WTC11 (cell line): ENCODE data around the gene BAIAP2.

Source experiments
- ATF1 ChIP-seq: sonication (generic); formaldehyde crosslinking; IDR thresholded peaks from 2 replicates; pipeline ENCODE4 v1.8.1; 2023; ENCODE audit warnings: mild to moderate bottlenecking, moderate library complexity, missing genetic modification reagents
- FOXP1 ChIP-seq: sonication (generic); formaldehyde crosslinking; IDR thresholded peaks from 2 replicates; pipeline ENCODE4 v1.8.0; 2022; ENCODE audit warnings: missing genetic modification reagents, mild to moderate bottlenecking, moderate library complexity, borderline replicate concordance
- NR2C2 ChIP-seq: sonication (generic); formaldehyde crosslinking; IDR thresholded peaks from 2 replicates; pipeline ENCODE4 v1.8.0; 2022; ENCODE audit warnings: mild to moderate bottlenecking, missing genetic modification reagents
- TCF7 ChIP-seq: sonication (generic); formaldehyde crosslinking; IDR thresholded peaks from 2 replicates; pipeline ENCODE4 v1.8.0; 2022; ENCODE audit warnings: mild to moderate bottlenecking, low read depth, missing genetic modification reagents, moderate library complexity
- ZBTB21 ChIP-seq: sonication (generic); formaldehyde crosslinking; IDR thresholded peaks from 2 replicates; pipeline ENCODE4 v1.8.1; 2023; ENCODE audit warnings: mild to moderate bottlenecking, missing genetic modification reagents, borderline replicate concordance
- ZNF138 ChIP-seq: sonication (generic); formaldehyde crosslinking; conservative IDR thresholded peaks from 2 replicates; pipeline ENCODE4 v1.8.1; 2022; ENCODE audit warnings: mild to moderate bottlenecking, moderate library complexity, missing genetic modification reagents
- TF ChIP-seq, protein P1 (sequence below): fragments of 200-600 bp; IDR thresholded peaks from 2 replicates; pipeline ENCODE4 v1.8.0; 2022; ENCODE audit warnings: antibody characterized with exemption
- TF ChIP-seq, protein P2 (sequence below): sonication (generic); formaldehyde crosslinking; conservative IDR thresholded peaks from 2 replicates; pipeline ENCODE4 v1.8.1; 2022; ENCODE audit warnings: mild to moderate bottlenecking, missing genetic modification reagents
- TF ChIP-seq, protein P3 (sequence below): sonication (generic); formaldehyde crosslinking; IDR thresholded peaks from 2 replicates; pipeline ENCODE4 v1.8.1; 2022; ENCODE audit warnings: mild to moderate bottlenecking, moderate library complexity, missing genetic modification reagents
- TF ChIP-seq, protein P4 (sequence below): fragments of 250-450 bp; sonication (Bioruptor Pico); IDR thresholded peaks from 2 replicates; pipeline ENCODE4 v1.9.0; 2021; ENCODE audit warnings: mild to moderate bottlenecking
- TF ChIP-seq, protein P5 (sequence below): sonication (generic); formaldehyde crosslinking; IDR thresholded peaks from 2 replicates; pipeline ENCODE4 v1.8.0; 2023; ENCODE audit warnings: mild to moderate bottlenecking, missing genetic modification reagents
- TF ChIP-seq, protein P6 (sequence below): fragments of 250-450 bp; sonication (Bioruptor Pico); IDR thresholded peaks from 2 replicates; pipeline ENCODE4 v1.9.0; 2021; ENCODE audit warnings: mild to moderate bottlenecking
- TF ChIP-seq, protein P7 (sequence below): sonication (generic); formaldehyde crosslinking; IDR thresholded peaks from 2 replicates; pipeline ENCODE4 v1.8.0; 2022; ENCODE audit warnings: mild to moderate bottlenecking, missing genetic modification reagents

DNA sequence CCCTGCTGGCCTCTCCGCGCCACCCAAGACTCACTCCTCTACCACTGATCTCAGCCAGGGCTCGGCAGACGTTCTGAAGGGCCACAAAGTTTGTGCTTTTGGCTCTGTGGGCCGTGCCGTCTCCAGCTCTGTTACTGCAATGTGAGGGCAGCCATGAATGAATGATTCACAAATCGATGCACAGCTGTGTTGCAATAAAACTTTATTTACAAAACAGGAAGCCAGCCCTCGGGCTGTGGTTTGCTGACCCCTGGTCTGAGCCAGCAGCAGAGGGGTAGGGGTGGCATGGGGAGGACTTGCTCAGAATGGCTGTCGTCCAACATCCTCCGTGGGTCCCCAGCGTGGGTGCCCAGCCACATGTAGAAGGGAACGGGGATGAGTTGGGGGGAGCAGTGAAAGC, 67.4 kb downstream of the BAIAP2 start:
- TF ChIP-seq, protein P1, sequence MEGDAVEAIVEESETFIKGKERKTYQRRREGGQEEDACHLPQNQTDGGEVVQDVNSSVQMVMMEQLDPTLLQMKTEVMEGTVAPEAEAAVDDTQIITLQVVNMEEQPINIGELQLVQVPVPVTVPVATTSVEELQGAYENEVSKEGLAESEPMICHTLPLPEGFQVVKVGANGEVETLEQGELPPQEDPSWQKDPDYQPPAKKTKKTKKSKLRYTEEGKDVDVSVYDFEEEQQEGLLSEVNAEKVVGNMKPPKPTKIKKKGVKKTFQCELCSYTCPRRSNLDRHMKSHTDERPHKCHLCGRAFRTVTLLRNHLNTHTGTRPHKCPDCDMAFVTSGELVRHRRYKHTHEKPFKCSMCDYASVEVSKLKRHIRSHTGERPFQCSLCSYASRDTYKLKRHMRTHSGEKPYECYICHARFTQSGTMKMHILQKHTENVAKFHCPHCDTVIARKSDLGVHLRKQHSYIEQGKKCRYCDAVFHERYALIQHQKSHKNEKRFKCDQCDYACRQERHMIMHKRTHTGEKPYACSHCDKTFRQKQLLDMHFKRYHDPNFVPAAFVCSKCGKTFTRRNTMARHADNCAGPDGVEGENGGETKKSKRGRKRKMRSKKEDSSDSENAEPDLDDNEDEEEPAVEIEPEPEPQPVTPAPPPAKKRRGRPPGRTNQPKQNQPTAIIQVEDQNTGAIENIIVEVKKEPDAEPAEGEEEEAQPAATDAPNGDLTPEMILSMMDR: no peak
- TF ChIP-seq, protein P2, sequence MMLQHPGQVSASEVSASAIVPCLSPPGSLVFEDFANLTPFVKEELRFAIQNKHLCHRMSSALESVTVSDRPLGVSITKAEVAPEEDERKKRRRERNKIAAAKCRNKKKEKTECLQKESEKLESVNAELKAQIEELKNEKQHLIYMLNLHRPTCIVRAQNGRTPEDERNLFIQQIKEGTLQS (CRISPR knock-in tag): no peak
- TF ChIP-seq, protein P3, sequence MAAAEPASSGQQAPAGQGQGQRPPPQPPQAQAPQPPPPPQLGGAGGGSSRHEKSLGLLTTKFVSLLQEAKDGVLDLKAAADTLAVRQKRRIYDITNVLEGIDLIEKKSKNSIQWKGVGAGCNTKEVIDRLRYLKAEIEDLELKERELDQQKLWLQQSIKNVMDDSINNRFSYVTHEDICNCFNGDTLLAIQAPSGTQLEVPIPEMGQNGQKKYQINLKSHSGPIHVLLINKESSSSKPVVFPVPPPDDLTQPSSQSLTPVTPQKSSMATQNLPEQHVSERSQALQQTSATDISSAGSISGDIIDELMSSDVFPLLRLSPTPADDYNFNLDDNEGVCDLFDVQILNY (CRISPR knock-in tag): no peak
- TF ChIP-seq, protein P4, sequence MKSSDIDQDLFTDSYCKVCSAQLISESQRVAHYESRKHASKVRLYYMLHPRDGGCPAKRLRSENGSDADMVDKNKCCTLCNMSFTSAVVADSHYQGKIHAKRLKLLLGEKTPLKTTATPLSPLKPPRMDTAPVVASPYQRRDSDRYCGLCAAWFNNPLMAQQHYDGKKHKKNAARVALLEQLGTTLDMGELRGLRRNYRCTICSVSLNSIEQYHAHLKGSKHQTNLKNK (CRISPR knock-in tag): no peak
- TF ChIP-seq ZNF138: no peak
- no peak for TF ChIP-seq ATF1
- no peak for TF ChIP-seq ZBTB21 (CRISPR knock-in tag)
- TF ChIP-seq, protein P5, sequence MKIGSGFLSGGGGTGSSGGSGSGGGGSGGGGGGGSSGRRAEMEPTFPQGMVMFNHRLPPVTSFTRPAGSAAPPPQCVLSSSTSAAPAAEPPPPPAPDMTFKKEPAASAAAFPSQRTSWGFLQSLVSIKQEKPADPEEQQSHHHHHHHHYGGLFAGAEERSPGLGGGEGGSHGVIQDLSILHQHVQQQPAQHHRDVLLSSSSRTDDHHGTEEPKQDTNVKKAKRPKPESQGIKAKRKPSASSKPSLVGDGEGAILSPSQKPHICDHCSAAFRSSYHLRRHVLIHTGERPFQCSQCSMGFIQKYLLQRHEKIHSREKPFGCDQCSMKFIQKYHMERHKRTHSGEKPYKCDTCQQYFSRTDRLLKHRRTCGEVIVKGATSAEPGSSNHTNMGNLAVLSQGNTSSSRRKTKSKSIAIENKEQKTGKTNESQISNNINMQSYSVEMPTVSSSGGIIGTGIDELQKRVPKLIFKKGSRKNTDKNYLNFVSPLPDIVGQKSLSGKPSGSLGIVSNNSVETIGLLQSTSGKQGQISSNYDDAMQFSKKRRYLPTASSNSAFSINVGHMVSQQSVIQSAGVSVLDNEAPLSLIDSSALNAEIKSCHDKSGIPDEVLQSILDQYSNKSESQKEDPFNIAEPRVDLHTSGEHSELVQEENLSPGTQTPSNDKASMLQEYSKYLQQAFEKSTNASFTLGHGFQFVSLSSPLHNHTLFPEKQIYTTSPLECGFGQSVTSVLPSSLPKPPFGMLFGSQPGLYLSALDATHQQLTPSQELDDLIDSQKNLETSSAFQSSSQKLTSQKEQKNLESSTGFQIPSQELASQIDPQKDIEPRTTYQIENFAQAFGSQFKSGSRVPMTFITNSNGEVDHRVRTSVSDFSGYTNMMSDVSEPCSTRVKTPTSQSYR (CRISPR knock-in tag): no peak
- TF ChIP-seq, protein P6, sequence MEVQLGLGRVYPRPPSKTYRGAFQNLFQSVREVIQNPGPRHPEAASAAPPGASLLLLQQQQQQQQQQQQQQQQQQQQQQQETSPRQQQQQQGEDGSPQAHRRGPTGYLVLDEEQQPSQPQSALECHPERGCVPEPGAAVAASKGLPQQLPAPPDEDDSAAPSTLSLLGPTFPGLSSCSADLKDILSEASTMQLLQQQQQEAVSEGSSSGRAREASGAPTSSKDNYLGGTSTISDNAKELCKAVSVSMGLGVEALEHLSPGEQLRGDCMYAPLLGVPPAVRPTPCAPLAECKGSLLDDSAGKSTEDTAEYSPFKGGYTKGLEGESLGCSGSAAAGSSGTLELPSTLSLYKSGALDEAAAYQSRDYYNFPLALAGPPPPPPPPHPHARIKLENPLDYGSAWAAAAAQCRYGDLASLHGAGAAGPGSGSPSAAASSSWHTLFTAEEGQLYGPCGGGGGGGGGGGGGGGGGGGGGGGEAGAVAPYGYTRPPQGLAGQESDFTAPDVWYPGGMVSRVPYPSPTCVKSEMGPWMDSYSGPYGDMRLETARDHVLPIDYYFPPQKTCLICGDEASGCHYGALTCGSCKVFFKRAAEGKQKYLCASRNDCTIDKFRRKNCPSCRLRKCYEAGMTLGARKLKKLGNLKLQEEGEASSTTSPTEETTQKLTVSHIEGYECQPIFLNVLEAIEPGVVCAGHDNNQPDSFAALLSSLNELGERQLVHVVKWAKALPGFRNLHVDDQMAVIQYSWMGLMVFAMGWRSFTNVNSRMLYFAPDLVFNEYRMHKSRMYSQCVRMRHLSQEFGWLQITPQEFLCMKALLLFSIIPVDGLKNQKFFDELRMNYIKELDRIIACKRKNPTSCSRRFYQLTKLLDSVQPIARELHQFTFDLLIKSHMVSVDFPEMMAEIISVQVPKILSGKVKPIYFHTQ (CRISPR knock-in tag): no peak
- TF ChIP-seq TCF7 (CRISPR knock-in tag): no peak
- TF ChIP-seq NR2C2 (CRISPR knock-in tag): no peak
- no peak for TF ChIP-seq FOXP1 (CRISPR knock-in tag)
- TF ChIP-seq, protein P7, sequence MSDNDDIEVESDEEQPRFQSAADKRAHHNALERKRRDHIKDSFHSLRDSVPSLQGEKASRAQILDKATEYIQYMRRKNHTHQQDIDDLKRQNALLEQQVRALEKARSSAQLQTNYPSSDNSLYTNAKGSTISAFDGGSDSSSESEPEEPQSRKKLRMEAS (CRISPR knock-in tag): no peak
